Esophagus muscularis mucosa (tissue), 4 donors: Measurements from ENCODE around the gene RBM4. TPM values are rescaled to one million over a fixed set of nuclear protein-coding genes. Genes with fewer than 3 reads are reported as not detected.

Experiments used
- DNase-seq: peaks from one replicate; pipeline ENCODE4 v3.0.0-alpha.2; 2017; ENCODE audit errors: extremely low spot score
- H3K27ac ChIP-seq, 4 donors: fragments of 200-600 bp; sonication (generic); replicated peaks in 1 of 4; 1 replicate in 3 of 4; 2 replicates in 1 of 4; pipeline ENCODE4 v1.5.1; 2016 to 2019; ENCODE audit warnings: mild to moderate bottlenecking in 1 of 4
- H3K27me3 ChIP-seq, 4 donors: fragments of 200-600 bp; sonication (generic); one replicate each; pipeline versions ENCODE4 v1.5.1 to v1.6.0; 2016 to 2019
- H3K36me3 ChIP-seq, 4 donors: fragments of 200-600 bp; sonication (generic); one replicate each; pipeline ENCODE4 v1.5.1; 2016 to 2019
- H3K4me1 ChIP-seq, 4 donors: fragments of 200-600 bp; sonication (generic); one replicate each; pipeline ENCODE4 v1.5.1; 2016 to 2019
- H3K4me3 ChIP-seq, 4 donors: fragments of 200-600 bp; sonication (generic); 1 replicate in 2 of 4; 2 replicates in 2 of 4; pipeline ENCODE4 v1.5.1; 2016 to 2019; ENCODE audit warnings: mild to moderate bottlenecking in 4 of 4, moderate library complexity in 1 of 4
- H3K9me3 ChIP-seq, 4 donors: fragments of 200-600 bp; sonication (generic); 1 replicate in 3 of 4; 2 replicates in 1 of 4; pipeline ENCODE4 v1.5.1; 2016 to 2019
- CTCF ChIP-seq, 3 experiments: fragments of 200-600 bp in 2 of 3; fragments of 450-650 bp in 1 of 3; sonication (generic) in 2 of 3; IDR thresholded peaks; one replicate each; pipeline ENCODE4 v1.5.1; 2017 to 2019; ENCODE audit warnings: antibody characterized with exemption in 3 of 3, mild to moderate bottlenecking in 2 of 3, moderate library complexity in 1 of 3
- EP300 ChIP-seq: sonication (generic); formaldehyde crosslinking; IDR thresholded peaks from one replicate; pipeline ENCODE4 v1.6.1; 2017; ENCODE audit warnings: antibody characterized with exemption
- POLR2A ChIP-seq: fragments of 450-650 bp; IDR thresholded peaks from one replicate; pipeline ENCODE4 v1.6.1; 2017; ENCODE audit warnings: antibody characterized with exemption, moderate library complexity, mild to moderate bottlenecking, low read depth
- POLR2AphosphoS5 ChIP-seq, 2 donors: sonication (generic); formaldehyde crosslinking; IDR thresholded peaks; one replicate each; pipeline ENCODE4 v1.6.1; 2017; ENCODE audit warnings: antibody characterized with exemption in 2 of 2
- WGBS: methylation state at CpG from one replicate; pipeline ENCODE4 v1.1.5; 2018; 5-methylcytosine and 5-hydroxymethylcytosine counted together
- intact Hi-C: fragments of 100-400 bp; cut with DNase I; formaldehyde crosslinking; loops from one replicate; pipeline ENCODE4 v1.15.1; 2023
- total RNA-seq, 4 donors: library from RNA; depleted of rRNA; stranded (reverse); fragments of >200 nt; gene quantifications; one replicate each; pipeline versions ENCODE4 v1.1.0 to v1.2.1, GENCODE V29; 2016

Gene RBM4
- total RNA-seq, 4 donors from 2014 or later, result 82.2 to 101 (median 90.2) TPM

GRCh38 chr11:66688561-66689534, 50.3 kb downstream of the RBM4 start:
- Histone ChIP-seq H3K9me3 (no peaks in the 10 kb centered on the region), H3K27ac (no peak overlapping the region), H3K4me3 (no peak overlapping the region), H3K27me3 (no peaks in the 10 kb centered on the region), H3K4me1 (no peaks in the 10 kb centered on the region), H3K36me3 (no peaks in the 10 kb centered on the region)
- DNase-seq, result no peak
- WGBS, result 86% methylated on average over 20 of the region's 28 CpGs
- intact Hi-C loops, result no loop called here
- TF ChIP-seq POLR2AphosphoS5 (IDR thresholded peaks at IDR 0.05) (no peak), EP300 (no peak), POLR2A (no peak), CTCF (IDR thresholded peaks at IDR 0.05) (no peak)

GRCh38 chr11:66689661-66690590, 51.4 kb downstream of the RBM4 start:
- no peak for TF ChIP-seq POLR2A
- no peaks in the 10 kb centered on the region for H3K36me3 ChIP-seq
- H3K4me3 ChIP-seq, result no peak overlapping the region
- no peaks in the 10 kb centered on the region for H3K27me3 ChIP-seq
- H3K9me3 ChIP-seq, result no peaks in the 10 kb centered on the region
- no peak for DNase-seq
- peaks cover 0 to 8% (median 3%) of the 10 kb centered on the region in 4 donors for H3K4me1 ChIP-seq
- 90% methylated on average over 19 of the region's 32 CpGs for WGBS
- intact Hi-C loops, result no loop called here
- no peak overlapping the region for H3K27ac ChIP-seq

GRCh38 chr11:66691311-66691980, 52.9 kb downstream of the RBM4 start:
- peaks cover 0 to 10% (median 4%) of the 10 kb centered on the region in 4 donors for H3K4me1 ChIP-seq
- H3K36me3 ChIP-seq, result no peaks in the 10 kb centered on the region
- TF ChIP-seq EP300 (no peak), CTCF (IDR thresholded peaks at IDR 0.05) (no peak), POLR2AphosphoS5 (IDR thresholded peaks at IDR 0.05) (no peak), POLR2A (no peak)
- no peaks in the 10 kb centered on the region for H3K9me3 ChIP-seq
- H3K4me3 ChIP-seq, result no peak overlapping the region
- H3K27ac ChIP-seq, result no peak overlapping the region
- no peak for DNase-seq
- intact Hi-C loops, result no loop called here
- no peaks in the 10 kb centered on the region for H3K27me3 ChIP-seq
- 97% methylated on average over 36 of the region's 38 CpGs for WGBS

GRCh38 chr11:66692446-66692845, 53.9 kb downstream of the RBM4 start:
- no peak for DNase-seq
- no peaks in the 10 kb centered on the region for H3K27me3 ChIP-seq
- no peak overlapping the region for H3K27ac ChIP-seq
- intact Hi-C loops, result no loop called here
- peaks cover 0 to 10% (median 4%) of the 10 kb centered on the region in 4 donors for H3K4me1 ChIP-seq
- H3K36me3 ChIP-seq, result no peaks in the 10 kb centered on the region
- no peak overlapping the region for H3K4me3 ChIP-seq
- H3K9me3 ChIP-seq, result no peaks in the 10 kb centered on the region
- 96% methylated on average over 17 of the region's 18 CpGs for WGBS
- TF ChIP-seq CTCF (IDR thresholded peaks at IDR 0.05) (no peak), EP300 (no peak), POLR2AphosphoS5 (IDR thresholded peaks at IDR 0.05) (no peak), POLR2A (no peak)
